NB4 (cell line): ENCODE results near the gene KAZN.

Source experiments
- MYC ChIP-seq: IDR thresholded peaks from 2 replicates; pipeline ENCODE4 v1.6.1; 2011; ENCODE audit warnings: low read depth, low read length
- POLR2A ChIP-seq: IDR thresholded peaks from 2 replicates; pipeline ENCODE4 v1.6.1; 2011; ENCODE audit warnings: mild to moderate bottlenecking; ENCODE audit not compliant: insufficient read length; ENCODE audit errors: extremely low read depth
- TF ChIP-seq, protein P1 (sequence below): IDR thresholded peaks from one replicate; pipeline ENCODE4 v1.5.1; 2012; ENCODE audit warnings: low read depth, low read length
- TF ChIP-seq, protein P2 (sequence below): IDR thresholded peaks from 2 replicates; pipeline ENCODE4 v1.6.1; 2011; ENCODE audit warnings: low read depth, low read length

DNA sequence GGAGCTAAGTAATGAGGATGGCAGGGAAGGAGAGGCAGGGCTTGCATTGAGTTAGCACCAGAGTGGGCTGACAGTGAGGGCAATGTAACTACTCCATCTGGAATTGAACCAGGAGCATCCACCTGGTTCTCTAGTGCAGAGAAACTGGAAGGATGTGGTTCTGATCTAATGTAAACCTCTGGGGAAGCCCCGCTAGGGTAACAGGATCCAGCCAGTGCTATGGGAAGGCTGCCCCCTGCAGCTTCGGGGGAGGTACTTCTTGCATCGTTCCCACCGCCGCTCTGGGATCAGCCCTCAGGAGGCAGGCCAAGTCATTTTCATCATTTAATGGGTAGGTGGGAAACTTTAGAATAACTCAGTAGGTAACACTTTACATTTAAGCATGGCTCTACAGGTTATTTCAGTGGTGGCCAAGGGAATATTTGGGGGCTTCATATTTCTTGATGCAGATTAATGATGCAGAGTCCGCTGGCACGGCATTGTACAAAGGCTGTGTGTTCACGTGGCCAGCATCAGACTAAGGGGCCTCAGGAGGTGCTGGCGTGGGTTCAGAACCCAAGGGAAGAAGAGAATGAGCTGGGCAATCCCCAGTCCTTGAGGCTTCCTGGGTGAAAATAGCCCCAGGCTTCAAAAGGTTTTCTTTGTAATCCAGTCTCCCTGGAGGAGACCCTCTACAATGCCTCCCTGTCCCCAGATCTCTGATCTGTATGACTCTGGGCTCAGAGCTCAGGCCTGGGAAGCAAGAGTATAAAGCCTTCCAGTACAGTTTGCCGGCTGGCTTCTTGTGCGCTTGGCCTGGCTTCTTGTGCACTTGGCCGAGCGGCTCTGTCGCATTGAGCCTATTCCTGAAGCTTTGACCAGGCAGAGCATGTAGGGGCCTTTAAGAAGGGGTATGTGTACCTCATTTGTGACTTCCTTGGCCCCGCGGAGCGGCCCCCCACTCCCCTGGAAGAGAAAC, 26.4 kb upstream of the KAZN start:
- no peak for TF ChIP-seq MYC
- TF ChIP-seq, protein P1, sequence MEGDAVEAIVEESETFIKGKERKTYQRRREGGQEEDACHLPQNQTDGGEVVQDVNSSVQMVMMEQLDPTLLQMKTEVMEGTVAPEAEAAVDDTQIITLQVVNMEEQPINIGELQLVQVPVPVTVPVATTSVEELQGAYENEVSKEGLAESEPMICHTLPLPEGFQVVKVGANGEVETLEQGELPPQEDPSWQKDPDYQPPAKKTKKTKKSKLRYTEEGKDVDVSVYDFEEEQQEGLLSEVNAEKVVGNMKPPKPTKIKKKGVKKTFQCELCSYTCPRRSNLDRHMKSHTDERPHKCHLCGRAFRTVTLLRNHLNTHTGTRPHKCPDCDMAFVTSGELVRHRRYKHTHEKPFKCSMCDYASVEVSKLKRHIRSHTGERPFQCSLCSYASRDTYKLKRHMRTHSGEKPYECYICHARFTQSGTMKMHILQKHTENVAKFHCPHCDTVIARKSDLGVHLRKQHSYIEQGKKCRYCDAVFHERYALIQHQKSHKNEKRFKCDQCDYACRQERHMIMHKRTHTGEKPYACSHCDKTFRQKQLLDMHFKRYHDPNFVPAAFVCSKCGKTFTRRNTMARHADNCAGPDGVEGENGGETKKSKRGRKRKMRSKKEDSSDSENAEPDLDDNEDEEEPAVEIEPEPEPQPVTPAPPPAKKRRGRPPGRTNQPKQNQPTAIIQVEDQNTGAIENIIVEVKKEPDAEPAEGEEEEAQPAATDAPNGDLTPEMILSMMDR = peak; percentile 40
- TF ChIP-seq POLR2A = no peak
- TF ChIP-seq, protein P2, sequence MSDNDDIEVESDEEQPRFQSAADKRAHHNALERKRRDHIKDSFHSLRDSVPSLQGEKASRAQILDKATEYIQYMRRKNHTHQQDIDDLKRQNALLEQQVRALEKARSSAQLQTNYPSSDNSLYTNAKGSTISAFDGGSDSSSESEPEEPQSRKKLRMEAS = no peak
